Bronchial epithelial cell (primary cell): Measurements from ENCODE around the gene TSPYL6. TPM values are rescaled to one million over a fixed set of nuclear protein-coding genes. Genes with fewer than 3 reads are reported as not detected.

Experiments used
- DNase-seq: peaks from one replicate; pipeline ENCODE4 v3.0.0-alpha.2; 2010; ENCODE audit warnings: low read depth
- FAIRE-seq: peaks from 2 replicates; lab custom pipeline; 2011; peaks lifted over from hg19 to GRCh38; lab: Jason Lieb, UNC
- H3K27me3 ChIP-seq: 2 replicates; pipeline ENCODE4 v1.5.1; 2011; ENCODE audit warnings: low read length; ENCODE audit not compliant: control insufficient read depth, insufficient read depth
- H3K36me3 ChIP-seq: 2 replicates; pipeline ENCODE4 v1.5.1; 2011; ENCODE audit warnings: low read length; ENCODE audit not compliant: control insufficient read depth, insufficient read depth
- H3K4me3 ChIP-seq: 2 replicates; pipeline ENCODE4 v1.5.1; 2011; ENCODE audit warnings: mild to moderate bottlenecking, low read depth, low read length, control low read depth
- total RNA-seq: library from RNA; depleted of rRNA; stranded (reverse); fragments of >200 nt; gene quantifications from 2 replicates; pipeline ENCODE4 v1.2.1, GENCODE V29; 2014
- TF ChIP-seq, protein P1 (sequence below): IDR thresholded peaks from 2 replicates; pipeline ENCODE4 v1.5.1; 2011; ENCODE audit warnings: mild to moderate bottlenecking, moderate library complexity, low read length, control low read depth, inconsistent platforms; ENCODE audit not compliant: insufficient read depth, severe bottlenecking

TSPYL6 gene
- total RNA-seq, 1 donor from 2014 or later: not detected

DNA sequence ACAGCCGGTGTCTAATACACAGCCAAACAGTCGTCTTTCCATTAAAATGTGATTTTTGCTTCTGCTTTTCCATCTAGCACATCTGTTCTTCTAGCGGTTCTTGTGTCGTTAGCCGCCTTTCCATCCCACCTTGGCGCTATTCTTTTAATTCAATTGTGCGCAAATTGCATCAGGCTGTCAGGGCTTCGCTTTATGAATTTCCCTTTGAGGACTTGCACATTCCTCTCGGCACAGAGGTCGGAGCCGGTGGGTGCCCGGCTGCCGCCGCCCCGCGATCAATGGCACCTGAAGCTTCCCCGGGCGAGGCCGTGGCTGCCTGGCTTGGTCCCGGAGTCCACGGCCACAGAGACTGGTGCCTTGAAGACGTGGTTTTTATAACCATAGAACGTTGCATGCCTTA lies 33.9 kb upstream of the TSPYL6 start:
- FAIRE-seq (no peak), DNase-seq (no peak)
- TF ChIP-seq, protein P1, sequence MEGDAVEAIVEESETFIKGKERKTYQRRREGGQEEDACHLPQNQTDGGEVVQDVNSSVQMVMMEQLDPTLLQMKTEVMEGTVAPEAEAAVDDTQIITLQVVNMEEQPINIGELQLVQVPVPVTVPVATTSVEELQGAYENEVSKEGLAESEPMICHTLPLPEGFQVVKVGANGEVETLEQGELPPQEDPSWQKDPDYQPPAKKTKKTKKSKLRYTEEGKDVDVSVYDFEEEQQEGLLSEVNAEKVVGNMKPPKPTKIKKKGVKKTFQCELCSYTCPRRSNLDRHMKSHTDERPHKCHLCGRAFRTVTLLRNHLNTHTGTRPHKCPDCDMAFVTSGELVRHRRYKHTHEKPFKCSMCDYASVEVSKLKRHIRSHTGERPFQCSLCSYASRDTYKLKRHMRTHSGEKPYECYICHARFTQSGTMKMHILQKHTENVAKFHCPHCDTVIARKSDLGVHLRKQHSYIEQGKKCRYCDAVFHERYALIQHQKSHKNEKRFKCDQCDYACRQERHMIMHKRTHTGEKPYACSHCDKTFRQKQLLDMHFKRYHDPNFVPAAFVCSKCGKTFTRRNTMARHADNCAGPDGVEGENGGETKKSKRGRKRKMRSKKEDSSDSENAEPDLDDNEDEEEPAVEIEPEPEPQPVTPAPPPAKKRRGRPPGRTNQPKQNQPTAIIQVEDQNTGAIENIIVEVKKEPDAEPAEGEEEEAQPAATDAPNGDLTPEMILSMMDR: no peak
- Histone ChIP-seq H3K4me3 (no peak overlapping the region), H3K27me3 (no peaks in the 10 kb centered on the region), H3K36me3 (no peaks in the 10 kb centered on the region)

DNA sequence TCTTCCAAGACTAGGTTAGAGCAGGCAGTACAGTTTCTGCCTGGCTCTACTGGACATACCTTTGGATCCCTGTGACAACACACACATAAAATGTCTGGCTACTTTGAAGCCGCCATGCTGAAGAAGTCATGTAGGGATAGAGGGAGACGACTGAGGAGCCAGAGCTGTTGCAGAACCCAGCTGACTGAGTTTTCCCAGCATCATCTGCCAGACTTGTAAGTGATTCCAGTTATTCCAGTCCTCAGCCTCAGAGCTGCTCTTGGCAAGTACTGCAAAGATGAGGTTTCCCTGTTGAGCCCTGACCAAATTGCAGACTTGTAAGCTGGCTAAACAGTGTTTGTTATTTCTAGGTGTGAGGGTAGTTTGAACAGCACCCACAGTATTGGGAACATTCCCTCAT lies 31.5 kb upstream of the TSPYL6 start:
- Histone ChIP-seq H3K4me3 (no peak overlapping the region), H3K27me3 (no peaks in the 10 kb centered on the region), H3K36me3 (no peaks in the 10 kb centered on the region)
- TF ChIP-seq, protein P1: no peak
- FAIRE-seq (no peak), DNase-seq (no peak)

DNA sequence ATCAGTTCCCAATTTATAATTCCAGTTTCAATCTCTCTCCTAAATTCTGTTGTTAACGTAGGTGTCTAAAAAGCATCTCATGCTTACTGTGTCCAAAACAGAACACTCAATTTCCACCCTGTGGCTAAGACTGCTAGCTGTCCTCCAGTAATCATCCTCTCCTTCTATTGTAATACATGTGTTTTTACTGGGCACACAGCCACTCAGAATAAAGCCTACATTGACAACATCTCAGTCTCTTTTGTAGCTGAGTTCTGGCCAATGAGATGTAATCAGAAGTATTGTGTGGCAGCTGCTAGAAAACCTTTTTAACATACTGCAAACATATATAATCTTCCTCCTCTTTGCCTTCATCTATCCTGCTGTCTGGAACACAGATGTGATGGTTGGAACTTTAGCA lies 29.4 kb upstream of the TSPYL6 start:
- FAIRE-seq (no peak), DNase-seq (no peak)
- TF ChIP-seq, protein P1: no peak
- Histone ChIP-seq H3K36me3 (no peaks in the 10 kb centered on the region), H3K27me3 (no peaks in the 10 kb centered on the region), H3K4me3 (no peak overlapping the region)

DNA sequence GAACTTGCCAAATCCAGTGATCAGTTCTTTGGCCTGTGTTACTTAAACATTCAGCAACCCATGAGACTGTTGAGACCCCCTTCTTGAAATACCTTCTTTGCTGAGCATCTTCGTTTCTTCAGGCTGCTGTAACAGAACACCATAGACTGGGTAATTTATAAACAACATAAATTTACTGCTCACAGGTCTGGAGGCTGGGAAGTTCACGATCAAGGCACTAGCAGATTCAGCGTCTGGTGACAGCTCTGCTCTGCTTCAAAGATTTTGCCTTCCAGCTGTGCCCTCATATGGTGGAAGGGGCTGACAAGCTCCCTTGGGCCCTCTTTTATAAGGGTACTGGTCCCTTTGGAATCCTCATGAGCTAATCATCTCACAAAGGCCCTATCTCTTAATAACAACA lies 28.8 kb upstream of the TSPYL6 start:
- FAIRE-seq (no peak), DNase-seq (no peak)

DNA sequence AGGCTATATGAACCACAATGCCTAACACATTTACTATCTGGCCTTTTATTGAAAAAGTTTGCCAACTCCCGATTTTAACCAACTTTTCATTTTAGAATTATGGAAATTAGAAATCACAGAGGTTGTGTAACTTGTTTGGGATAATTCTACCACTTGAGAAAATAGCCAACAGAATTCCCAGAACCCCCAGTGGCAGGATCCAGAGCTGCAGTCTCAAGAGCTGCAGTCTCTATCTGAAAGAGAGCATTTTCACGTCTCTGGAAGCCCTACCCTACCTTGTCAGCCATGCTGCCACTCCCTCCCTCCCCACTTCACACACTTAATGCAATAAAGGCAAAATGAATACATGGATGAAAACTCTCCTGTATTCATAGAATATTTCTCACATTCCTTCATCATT lies 23.4 kb upstream of the TSPYL6 start:
- Histone ChIP-seq H3K27me3 (no peaks in the 10 kb centered on the region), H3K36me3 (no peaks in the 10 kb centered on the region), H3K4me3 (no peak overlapping the region)
- FAIRE-seq: no peak
- TF ChIP-seq, protein P1: peak; percentile 30
- DNase-seq: no peak

More for the DNA sequence above, 28.8 kb upstream of the TSPYL6 start:
- Histone ChIP-seq H3K36me3 (no peaks in the 10 kb centered on the region), H3K4me3 (no peak overlapping the region), H3K27me3 (no peaks in the 10 kb centered on the region)
- TF ChIP-seq, protein P1: no peak

DNA sequence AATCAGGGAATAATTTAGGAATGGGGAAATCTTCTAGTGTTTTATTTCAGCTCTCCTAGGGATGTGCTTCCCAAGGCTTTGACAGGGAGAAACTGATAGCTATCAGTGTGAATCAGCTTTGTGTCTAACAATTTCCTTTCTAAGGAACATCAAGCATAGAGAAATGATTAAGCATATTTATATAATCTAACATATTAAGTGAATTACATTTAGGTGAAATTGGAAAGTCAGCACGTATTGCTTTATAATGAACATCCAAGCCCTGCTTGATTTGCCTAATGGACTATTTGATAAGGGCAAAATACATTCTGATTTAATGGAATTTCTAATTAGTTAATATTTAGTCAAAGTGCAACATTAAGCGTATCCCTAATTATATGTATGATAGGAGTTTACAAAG lies 19.5 kb upstream of the TSPYL6 start:
- no peak overlapping the region for H3K4me3 ChIP-seq
- FAIRE-seq: no peak
- H3K36me3 ChIP-seq: no peaks in the 10 kb centered on the region
- TF ChIP-seq, protein P1: no peak
- DNase-seq: no peak
- H3K27me3 ChIP-seq: no peaks in the 10 kb centered on the region
